ENCODE measurements around the gene WASHC2C.
"Not testable (repeated sequence)": the region's sequence is repeated elsewhere in the genome, so short reads cannot be mapped to it uniquely, and the experiment has no call there.

WASHC2C gene, protein sequence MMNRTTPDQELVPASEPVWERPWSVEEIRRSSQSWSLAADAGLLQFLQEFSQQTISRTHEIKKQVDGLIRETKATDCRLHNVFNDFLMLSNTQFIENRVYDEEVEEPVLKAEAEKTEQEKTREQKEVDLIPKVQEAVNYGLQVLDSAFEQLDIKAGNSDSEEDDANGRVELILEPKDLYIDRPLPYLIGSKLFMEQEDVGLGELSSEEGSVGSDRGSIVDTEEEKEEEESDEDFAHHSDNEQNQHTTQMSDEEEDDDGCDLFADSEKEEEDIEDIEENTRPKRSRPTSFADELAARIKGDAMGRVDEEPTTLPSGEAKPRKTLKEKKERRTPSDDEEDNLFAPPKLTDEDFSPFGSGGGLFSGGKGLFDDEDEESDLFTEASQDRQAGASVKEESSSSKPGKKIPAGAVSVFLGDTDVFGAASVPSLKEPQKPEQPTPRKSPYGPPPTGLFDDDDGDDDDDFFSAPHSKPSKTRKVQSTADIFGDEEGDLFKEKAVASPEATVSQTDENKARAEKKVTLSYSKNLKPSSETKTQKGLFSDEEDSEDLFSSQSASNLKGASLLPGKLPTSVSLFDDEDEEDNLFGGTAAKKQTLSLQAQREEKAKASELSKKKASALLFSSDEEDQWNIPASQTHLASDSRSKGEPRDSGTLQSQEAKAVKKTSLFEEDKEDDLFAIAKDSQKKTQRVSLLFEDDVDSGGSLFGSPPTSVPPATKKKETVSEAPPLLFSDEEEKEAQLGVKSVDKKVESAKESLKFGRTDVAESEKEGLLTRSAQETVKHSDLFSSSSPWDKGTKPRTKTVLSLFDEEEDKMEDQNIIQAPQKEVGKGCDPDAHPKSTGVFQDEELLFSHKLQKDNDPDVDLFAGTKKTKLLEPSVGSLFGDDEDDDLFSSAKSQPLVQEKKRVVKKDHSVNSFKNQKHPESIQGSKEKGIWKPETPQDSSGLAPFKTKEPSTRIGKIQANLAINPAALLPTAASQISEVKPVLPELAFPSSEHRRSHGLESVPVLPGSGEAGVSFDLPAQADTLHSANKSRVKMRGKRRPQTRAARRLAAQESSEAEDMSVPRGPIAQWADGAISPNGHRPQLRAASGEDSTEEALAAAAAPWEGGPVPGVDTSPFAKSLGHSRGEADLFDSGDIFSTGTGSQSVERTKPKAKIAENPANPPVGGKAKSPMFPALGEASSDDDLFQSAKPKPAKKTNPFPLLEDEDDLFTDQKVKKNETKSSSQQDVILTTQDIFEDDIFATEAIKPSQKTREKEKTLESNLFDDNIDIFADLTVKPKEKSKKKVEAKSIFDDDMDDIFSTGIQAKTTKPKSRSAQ (N-terminal part only)
- 34.4 to 98.9 (median 71.2) reads per million in 17 experiments for total RNA-seq

DNA sequence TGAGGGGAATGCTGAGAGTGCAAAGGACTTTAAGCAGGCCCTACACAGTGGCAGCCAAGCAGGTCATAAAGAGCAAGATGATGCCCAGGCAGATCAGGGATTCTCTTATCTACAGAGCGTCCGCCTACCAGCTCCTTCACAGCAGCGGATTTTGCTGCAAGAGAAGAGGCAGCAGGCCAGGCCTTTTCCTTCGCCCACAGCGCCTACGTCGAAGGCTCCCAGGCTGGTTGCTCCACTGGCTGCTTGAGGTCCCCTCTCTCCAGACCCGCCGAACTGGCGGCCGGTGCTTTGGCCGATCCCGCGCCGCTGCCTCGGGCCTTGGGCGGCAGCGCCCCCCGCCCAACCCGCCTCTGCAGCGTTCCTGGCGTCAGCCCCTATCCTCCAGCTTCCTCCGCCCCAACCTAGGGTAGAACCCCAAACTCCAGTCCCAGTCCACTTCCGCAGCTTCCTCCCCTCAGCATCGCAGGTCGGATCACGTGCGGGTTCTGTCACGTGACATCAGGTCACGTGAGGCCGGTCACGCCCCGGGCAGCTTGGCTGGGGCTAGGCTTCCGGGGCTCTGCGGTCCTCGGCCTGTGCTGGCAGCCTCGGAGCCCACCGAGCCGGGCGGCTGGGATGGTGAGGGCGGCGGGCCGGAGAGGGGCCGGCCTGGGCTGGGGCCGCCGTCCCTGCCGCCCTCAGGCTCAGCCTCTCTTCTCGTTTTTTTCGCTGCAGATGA is at the start of gene WASHC2C:
Gene WASHC2C (plus strand): TSS at position 564 of the 718 bp plus-strand sequence. CDS start 52 bp downstream, at position 616.
- peak; percentile 76 to 85 (median 82) for DNase-seq

GRCh38 chr10:45678467-45678866 is 48.6 kb upstream of the WASHC2C start:
- DNase-seq, result not testable (repeated sequence)

DNA sequence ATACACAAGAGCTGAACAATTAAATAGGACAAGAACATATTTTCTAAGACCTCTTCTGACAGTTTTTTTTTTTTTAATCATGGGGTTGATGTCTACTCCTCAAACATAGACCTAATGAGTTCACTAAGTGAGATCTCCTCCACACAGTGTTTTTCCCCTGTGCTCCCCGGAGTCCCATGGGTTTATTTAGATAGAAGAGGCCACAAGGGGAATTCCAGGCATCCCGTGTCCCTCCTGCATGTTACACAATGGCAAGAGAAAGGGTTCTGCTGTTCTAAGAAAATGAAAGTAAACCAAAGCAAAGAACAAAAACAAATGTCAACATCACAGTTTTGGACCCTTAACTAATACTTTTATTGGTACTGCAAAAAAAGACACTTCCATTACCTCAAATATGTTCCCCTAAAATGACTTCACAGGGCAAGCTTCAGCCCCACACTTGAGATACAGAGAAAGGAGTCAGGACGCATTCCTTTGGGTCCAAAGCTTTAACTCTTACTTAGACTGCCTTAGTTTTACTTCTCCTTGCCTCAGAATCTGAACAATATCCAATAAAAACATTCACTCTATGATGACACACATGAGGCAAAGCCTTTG is 16.8 kb upstream of the WASHC2C start:
- DNase-seq, result peak in 3 of 4 experiments; percentile 11 to 23 (median 14)

DNA sequence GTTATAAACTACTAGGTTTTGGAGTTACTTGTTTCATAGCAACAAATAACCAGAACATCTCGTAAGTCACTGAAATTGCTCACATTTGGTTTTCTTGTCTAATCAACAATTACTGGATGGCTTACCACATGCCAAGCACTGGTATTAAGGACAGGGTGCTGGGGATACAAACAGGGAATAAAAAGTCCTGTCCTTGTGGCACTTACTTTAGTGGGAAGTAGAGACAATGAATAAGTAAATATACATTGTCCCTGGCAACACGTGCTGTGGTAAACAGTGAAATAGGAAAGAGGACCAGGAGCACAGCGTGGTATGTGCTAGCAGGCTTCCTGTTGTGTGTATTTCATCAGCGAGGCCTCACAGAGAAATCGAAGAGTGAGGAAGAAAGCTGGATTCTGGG is 15.8 kb upstream of the WASHC2C start:
- DNase-seq, result peak in 3 of 4 experiments; percentile 16 to 30 (median 24)

DNA sequence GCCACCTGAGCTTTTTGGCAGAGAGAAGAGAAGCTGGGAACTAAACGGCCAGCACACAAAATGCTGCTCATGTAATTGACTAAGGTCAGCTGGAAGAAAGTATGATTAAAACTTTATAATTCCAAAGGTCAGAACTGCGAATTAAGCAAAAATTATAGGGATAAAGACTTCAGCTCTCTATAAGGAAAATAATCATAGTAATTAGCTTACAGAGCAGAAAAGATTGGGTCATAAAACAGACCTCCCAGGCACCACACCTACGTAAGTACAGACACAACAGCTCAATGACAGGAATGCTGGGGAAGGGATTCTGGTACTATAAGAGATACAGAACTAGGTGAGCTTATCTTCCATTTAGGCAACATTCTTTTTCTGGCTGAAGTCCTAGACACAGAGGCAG is 10.0 kb upstream of the WASHC2C start:
- not testable (repeated sequence) for DNase-seq

- not testable (repeated sequence) for DNase-seq
These were observed 9.4 kb upstream of the WASHC2C start for GRCh38 chr10:45717642-45718041.

- DNase-seq, result not testable (repeated sequence)
These were observed 5.6 kb upstream of the WASHC2C start for GRCh38 chr10:45721503-45721902.

DNA sequence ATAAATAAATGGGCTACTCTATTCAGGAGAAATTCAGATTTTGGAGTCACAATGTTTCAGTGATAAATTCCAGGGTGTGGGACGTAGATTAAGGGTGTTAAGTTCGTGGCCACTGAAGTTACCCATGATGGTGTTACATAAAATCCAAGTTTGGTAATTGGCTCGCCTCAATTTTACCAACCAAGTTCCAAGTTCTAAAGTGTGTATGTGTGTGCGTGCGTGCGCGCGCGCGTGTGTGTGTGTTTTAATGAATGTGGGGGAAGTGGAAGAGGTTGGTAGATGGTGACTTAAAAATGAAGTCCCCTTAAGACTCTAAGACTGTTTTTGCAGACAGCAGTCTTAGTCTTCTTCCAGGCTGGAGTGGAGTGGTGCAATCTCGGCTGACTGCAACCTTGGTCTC is 3.2 kb upstream of the WASHC2C start:
- not testable (repeated sequence) for DNase-seq

- not testable (repeated sequence) for DNase-seq
These were observed 427 bp downstream of the WASHC2C start for GRCh38 chr10:45727421-45727965.

GRCh38 chr10:45734449-45734848 is 7.4 kb downstream of the WASHC2C start:
- DNase-seq, result not testable (repeated sequence)

GRCh38 chr10:45734867-45735266 is 7.8 kb downstream of the WASHC2C start:
- DNase-seq, result peak in 1 of 4 experiments; percentile 18

DNA sequence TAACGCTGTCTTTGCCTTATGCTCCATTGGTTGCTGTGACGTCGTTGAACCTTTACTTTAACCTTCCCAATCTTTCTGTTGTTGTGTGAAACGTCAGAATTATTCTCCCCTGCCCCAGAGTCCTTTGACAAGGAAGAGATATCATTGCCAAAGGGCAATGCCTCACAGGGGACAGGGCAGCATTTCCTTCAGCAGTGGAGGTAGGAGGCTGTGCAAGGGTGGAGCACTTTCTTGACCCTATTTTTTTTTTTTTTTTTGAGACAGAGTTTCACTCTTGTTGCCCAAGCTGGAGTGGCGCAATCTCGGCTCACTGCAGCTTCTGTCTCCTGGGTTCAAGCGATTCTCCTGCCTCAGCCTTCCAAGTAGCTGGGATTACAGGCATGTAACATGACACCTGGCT is 14.5 kb downstream of the WASHC2C start:
- not testable (repeated sequence) for DNase-seq

DNA sequence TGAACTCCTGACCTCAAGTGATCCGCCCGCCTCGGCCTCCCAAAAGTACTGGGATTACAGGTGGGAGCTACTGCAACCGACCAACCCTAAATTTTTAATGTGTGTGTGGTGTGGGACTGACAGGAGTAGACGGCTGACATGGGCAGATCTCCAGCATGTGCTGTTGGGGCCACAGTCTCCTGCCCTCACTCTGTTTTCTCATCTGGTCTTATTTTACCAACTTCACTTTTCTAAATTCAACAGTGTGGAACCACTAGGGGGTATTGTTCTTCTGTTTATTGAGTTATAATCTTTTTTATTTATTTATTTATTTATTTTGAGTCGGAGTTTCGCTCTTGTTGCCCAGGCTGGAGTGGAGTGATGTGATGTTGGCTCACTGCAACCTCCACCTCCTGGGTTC is 14.9 kb downstream of the WASHC2C start:
- DNase-seq, result not testable (repeated sequence)

DNA sequence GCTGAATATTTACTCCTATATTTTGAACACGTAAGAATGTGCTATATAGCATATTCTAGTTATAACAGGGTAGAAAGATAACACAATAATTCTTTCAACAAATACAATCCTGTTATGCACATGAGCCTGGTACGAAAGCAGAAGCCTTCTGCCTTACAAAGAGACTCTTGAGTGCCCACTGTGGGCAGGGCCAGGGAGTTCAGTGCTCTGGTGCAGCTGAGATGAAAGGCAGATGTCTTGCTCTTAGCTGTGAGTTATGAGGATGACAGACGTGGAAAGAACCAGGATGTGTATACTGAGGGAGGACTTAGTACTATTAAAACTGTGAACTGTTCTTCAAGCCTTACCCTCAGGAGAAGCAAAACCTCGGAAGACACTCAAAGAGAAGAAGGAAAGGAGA is 24.1 kb downstream of the WASHC2C start:
- not testable (repeated sequence) for DNase-seq

DNA sequence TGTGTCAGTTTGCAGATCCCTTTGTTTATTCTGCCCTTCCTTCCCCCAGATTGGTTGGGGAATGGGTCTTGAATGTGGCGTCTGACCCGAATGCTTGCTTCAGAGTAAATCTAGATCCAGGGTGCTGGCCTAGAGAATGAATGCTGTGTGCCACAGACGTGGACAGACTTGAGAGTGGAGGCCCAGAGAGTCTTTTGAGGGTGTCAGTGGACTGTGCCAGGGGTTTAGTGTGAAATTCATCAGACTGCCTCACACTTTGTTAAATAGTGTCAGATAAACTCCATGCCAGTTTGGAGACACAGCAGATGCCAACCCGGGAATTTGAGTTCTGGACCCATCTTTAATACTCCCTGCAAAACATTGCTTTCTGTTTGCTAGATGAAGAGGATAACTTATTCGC is 25.1 kb downstream of the WASHC2C start:
- DNase-seq, result not testable (repeated sequence)

- DNase-seq, result not testable (repeated sequence)
These were observed 27.0 kb downstream of the WASHC2C start for GRCh38 chr10:45753979-45754495.

GRCh38 chr10:45755083-45755482 is 28.0 kb downstream of the WASHC2C start:
- not testable (repeated sequence) for DNase-seq

DNA sequence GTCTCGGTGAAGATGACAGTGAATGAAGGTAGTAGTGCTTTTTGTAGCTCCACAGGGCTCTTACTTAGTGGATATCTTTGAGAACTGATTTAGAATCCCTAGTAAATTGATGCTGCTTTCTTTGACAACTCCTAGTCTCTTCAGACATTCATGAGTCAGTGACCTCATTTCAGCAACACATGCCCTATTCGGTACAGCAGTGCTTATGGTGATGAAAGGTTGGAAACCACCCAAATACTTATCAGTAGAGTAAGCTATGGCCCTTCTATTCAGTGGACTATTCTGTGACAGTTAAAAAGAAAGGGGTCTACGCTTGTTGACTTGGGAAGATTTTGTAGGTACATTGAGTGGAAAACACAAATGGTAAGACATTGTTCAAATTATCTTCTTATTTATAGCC is 29.0 kb downstream of the WASHC2C start:
- not testable (repeated sequence) for DNase-seq

DNA sequence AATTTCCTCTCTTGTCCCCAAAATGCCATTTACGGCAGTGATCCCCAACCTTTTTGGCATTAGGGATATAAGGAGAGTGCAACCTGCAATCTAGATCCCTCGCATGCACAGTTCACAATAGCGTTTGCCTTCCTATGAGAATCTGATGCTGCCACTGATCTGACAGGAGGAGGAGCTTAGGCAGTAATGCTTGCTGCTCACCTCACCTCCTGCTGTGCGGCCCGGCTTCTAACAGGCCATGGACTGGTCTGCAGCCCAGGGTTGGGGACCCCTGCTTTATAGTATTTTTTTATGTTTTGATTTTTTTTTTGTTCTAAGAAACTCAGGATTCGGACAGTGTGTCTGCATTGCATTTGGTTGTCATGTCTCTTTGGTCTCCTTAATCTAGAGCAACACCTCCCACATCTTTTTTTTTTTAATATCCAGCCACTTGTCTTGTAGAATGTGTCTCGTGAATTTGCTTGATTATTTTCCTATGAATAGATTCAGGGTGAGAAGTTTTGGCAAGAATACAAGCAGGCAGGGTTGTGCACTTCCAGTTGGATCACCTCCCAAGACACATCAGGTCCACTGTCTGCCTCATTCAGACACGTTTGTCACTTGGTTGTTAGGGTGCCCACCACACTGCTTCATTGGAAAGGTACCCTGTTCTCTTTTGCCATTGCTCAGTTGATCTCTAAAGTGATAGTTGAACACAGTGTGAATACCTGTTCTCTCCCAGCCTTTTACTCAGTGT is 30.8 kb downstream of the WASHC2C start:
- not testable (repeated sequence) for DNase-seq

DNA sequence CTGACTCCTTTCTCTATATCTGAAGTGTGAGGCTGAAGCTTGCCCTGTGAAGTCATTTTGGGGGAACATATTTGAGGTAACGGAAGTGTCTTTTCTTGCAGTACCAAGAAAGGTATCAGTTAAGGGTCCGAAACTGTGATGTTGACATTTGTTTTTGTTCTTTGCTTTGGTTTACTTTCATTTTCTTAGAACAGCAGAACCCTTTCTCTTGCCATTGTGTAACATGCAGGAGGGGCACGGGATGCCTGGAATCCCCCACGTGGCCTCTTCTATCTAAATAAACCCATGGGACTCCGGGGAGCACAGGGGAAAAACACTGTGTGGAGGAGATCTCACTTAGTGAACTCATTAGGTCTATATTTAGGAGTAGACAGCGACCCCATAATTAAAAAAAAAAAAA is 34.6 kb downstream of the WASHC2C start:
- DNase-seq, result not testable (repeated sequence)

Measured in suppressor macrophage (primary cell).